ENCODE data around the gene CYP2F1. TPM values are rescaled to one million over a fixed set of nuclear protein-coding genes. Genes with fewer than 3 reads are reported as not detected.

CYP2F1 gene
- total RNA-seq, 1 experiment from 2014 or later, result not detected

DNA sequence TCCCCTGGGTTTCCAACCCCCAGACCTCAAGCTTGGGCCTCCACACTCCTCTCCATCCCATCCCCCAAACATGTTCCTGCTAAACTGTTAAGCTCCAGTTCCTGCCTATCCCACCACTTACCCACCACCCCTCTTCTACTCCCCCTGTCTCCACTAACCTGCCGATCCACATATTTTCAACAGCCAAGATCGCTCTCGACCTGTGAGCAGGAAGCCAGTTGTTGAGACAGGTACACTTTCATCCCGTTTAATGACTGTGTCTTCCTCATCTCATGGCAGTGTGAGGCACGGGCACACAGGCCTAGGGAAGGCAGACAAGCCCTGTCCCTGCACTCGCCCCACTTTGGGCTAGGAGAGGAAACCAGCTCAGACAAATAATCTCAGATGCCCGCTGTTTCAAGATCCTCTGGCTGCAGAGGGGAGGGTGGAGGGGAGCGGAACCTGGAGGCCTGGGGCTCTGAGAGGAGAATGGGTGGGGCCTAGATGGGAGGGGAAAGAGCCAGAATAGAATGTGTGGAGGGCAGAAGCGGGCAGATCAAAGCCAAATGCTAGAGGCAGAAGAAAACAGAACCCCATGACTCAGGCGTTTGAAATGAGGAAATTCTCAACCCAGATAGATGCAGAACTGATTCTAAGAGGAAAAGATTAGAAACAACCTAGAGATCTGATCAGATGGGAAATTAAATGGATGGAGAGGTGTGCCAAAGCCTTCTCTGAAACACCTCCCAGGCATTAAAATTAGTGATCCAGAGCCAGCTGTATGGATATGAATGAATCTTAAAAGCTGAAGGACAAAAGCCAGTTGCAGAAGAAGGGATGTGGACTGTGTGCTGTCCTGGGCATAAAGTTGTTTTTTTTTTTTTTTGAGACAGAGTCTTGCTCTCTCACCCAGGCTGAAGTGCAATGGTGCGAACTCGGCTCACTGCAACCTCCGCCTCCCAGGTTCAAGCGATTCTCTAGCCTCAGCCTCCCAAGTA lies 61.9 kb downstream of the CYP2F1 start (continued):
- TF ChIP-seq, protein P1, sequence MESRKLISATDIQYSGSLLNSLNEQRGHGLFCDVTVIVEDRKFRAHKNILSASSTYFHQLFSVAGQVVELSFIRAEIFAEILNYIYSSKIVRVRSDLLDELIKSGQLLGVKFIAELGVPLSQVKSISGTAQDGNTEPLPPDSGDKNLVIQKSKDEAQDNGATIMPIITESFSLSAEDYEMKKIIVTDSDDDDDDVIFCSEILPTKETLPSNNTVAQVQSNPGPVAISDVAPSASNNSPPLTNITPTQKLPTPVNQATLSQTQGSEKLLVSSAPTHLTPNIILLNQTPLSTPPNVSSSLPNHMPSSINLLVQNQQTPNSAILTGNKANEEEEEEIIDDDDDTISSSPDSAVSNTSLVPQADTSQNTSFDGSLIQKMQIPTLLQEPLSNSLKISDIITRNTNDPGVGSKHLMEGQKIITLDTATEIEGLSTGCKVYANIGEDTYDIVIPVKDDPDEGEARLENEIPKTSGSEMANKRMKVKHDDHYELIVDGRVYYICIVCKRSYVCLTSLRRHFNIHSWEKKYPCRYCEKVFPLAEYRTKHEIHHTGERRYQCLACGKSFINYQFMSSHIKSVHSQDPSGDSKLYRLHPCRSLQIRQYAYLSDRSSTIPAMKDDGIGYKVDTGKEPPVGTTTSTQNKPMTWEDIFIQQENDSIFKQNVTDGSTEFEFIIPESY (IDR thresholded peaks at IDR 0.05; ENCODE audit: extremely low read depth, insufficient replicate concordance, low read length), result peak; percentile 43

Other genes starting within 250 kb of the CYP2F1 start
- not detected for gene CYP2A7, start 232.2 kb upstream of the CYP2F1 start, total RNA-seq (2021; ENCODE audit: unreplicated experiment)
- gene CYP2B6, start 123.2 kb upstream of the CYP2F1 start, total RNA-seq (2021; ENCODE audit: unreplicated experiment), result 0.74 TPM
- not detected for gene CYP2A13, start 26.0 kb upstream of the CYP2F1 start, total RNA-seq (2021; ENCODE audit: unreplicated experiment)
- gene CYP2S1, start 78.8 kb downstream of the CYP2F1 start, total RNA-seq (2021; ENCODE audit: unreplicated experiment), result 17.6 TPM
- gene AXL, start 104.8 kb downstream of the CYP2F1 start, total RNA-seq (2021; ENCODE audit: unreplicated experiment), result 47.4 TPM
- 201 TPM for gene HNRNPUL1, start 149.9 kb downstream of the CYP2F1 start, total RNA-seq (2021; ENCODE audit: unreplicated experiment)
- gene CCDC97, start 195.7 kb downstream of the CYP2F1 start, total RNA-seq (2021; ENCODE audit: unreplicated experiment), result 23.0 TPM
- gene TGFB1, start 239.5 kb downstream of the CYP2F1 start, total RNA-seq (2021; ENCODE audit: unreplicated experiment), result 54.6 TPM
- gene B9D2, start 249.7 kb downstream of the CYP2F1 start, total RNA-seq (2021; ENCODE audit: unreplicated experiment), result 7.3 TPM